Astrocyte (in vitro differentiated cells and primary cell): ENCODE data around the gene TEC.

ENCODE experiments used
- CTCF ChIP-seq: IDR thresholded peaks from 2 replicates; pipeline ENCODE4 v1.5.1; 2011; ENCODE audit warnings: low read depth, mild to moderate bottlenecking, inconsistent platforms, low read length, moderate library complexity; ENCODE audit not compliant: insufficient read depth
- EZH2 ChIP-seq: IDR thresholded peaks from 2 replicates; pipeline ENCODE4 v1.6.1; 2012; ENCODE audit warnings: mild to moderate bottlenecking, low read length, inconsistent platforms; ENCODE audit not compliant: insufficient read depth

GRCh38 chr4:48259748-48260147 lies 9.9 kb downstream of the TEC start:
- TF ChIP-seq CTCF (no peak), EZH2 (no peak)
